HepG2 (cell line): ENCODE results near the gene SLC4A9. TPM values are rescaled to one million over a fixed set of nuclear protein-coding genes. Genes with fewer than 3 reads are reported as not detected.

Experiments used
- ATAC-seq: fragments of 200-7000 bp; cut with Tn5 transposase; 3 replicates; pipeline ENCODE4 v1.9.1; 2020; ENCODE audit warnings: mild to moderate bottlenecking, moderate library complexity
- BruUV-seq: library from RNA; stranded (reverse); fragments of 400-500 nt; replicated peaks from 2 replicates; lab custom pipeline; 2021; lab: Mats Ljungman, UMichigan
- CTCF ChIA-PET: fragments of 300-600 bp; formaldehyde crosslinking; extraction: SDS; loops from one replicate; lab custom pipeline; 2021; ENCODE audit warnings: low total read pairs, inconsistent platforms, low intra/inter-chr PET ratio; lab: Yijun Ruan, JAX
- POLR2A ChIA-PET: fragments of 350-600 bp; sonication (Branson Sonifier 250); formaldehyde crosslinking; loops from one replicate; lab custom pipeline; 2020; ENCODE audit warnings: antibody characterized with exemption, inconsistent platforms; lab: Yijun Ruan, JAX
- DNase-seq: peaks from one replicate; pipeline ENCODE4 v3.0.0-alpha.2; 2015; ENCODE audit warnings: low spot score
- FAIRE-seq: peaks from 3 replicates; lab custom pipeline; 2011; peaks lifted over from hg19 to GRCh38; lab: Jason Lieb, UNC
- H2AFZ ChIP-seq: one replicate; pipeline ENCODE4 v1.6.1; 2011; ENCODE audit warnings: low read length, inconsistent platforms
- H3K27ac ChIP-seq: fragments of 300-600 bp; 3 replicates; pipeline ENCODE4 v1.8.0; 2011; ENCODE audit warnings: mixed run types, mild to moderate bottlenecking, mixed read lengths, low read length, inconsistent platforms; ENCODE audit not compliant: insufficient read depth; ENCODE audit errors: extremely low read length
- H3K27me3 ChIP-seq, 2 experiments: fragments of 200-600 bp in 1 of 2; 2 replicates in 1 of 2; 3 replicates in 1 of 2; pipeline versions ENCODE4 v1.6.0 to v1.8.0; 2011; ENCODE audit warnings: low read length in 2 of 2, mild to moderate bottlenecking in 2 of 2, moderate library complexity in 2 of 2, inconsistent platforms in 1 of 2; ENCODE audit not compliant: insufficient read depth in 2 of 2, control insufficient read depth in 1 of 2
- H3K36me3 ChIP-seq, 2 experiments: fragments of 200-600 bp in 1 of 2; replicated peaks in 1 of 2; 2 replicates in 1 of 2; 3 replicates in 1 of 2; pipeline versions ENCODE4 v1.5.1 to v1.8.0; 2011; ENCODE audit warnings: low read length in 2 of 2, inconsistent platforms in 1 of 2; ENCODE audit not compliant: insufficient read depth in 2 of 2, control insufficient read depth in 1 of 2
- H3K4me1 ChIP-seq: 2 replicates; pipeline ENCODE4 v1.5.1; 2012; ENCODE audit warnings: low read length, inconsistent platforms; ENCODE audit not compliant: insufficient read depth
- H3K4me2 ChIP-seq: 2 replicates; pipeline ENCODE4 v1.6.0; 2011; ENCODE audit warnings: low read depth, low read length, inconsistent platforms
- H3K4me3 ChIP-seq, 3 experiments: fragments of 200-600 bp in 1 of 3; sonication (generic), shearing (Covaris generic) in 1 of 3; replicated peaks in 1 of 3; 2 replicates each; pipeline ENCODE4 v1.5.1; 2011 to 2016; ENCODE audit warnings: low read length in 3 of 3, inconsistent platforms in 2 of 3, low read depth in 2 of 3, mild to moderate bottlenecking in 2 of 3, control low read depth in 1 of 3, mixed read lengths in 1 of 3; ENCODE audit not compliant: insufficient read depth in 1 of 3
- H3K79me2 ChIP-seq: one replicate; pipeline ENCODE4 v1.6.1; 2011; ENCODE audit warnings: low read length, inconsistent platforms; ENCODE audit not compliant: insufficient read depth
- H3K9ac ChIP-seq: 2 replicates; pipeline ENCODE4 v1.6.0; 2011; ENCODE audit warnings: mild to moderate bottlenecking, low read depth, low read length, inconsistent platforms; ENCODE audit not compliant: insufficient read depth
- H3K9me3 ChIP-seq: 2 replicates; pipeline ENCODE4 v1.5.1; 2012; ENCODE audit warnings: mild to moderate bottlenecking, low read length
- H4K20me1 ChIP-seq: 2 replicates; pipeline ENCODE4 v1.6.0; 2011; ENCODE audit warnings: inconsistent platforms, mild to moderate bottlenecking, low read length, moderate library complexity; ENCODE audit not compliant: insufficient read depth
- ARNTL ChIP-seq: sonication (generic); formaldehyde crosslinking; IDR thresholded peaks from 2 replicates; pipeline ENCODE4 v1.4.0; 2020; ENCODE audit warnings: mild to moderate bottlenecking, missing genetic modification reagents
- ATF7-NPFF ChIP-seq: sonication (generic); formaldehyde crosslinking; IDR thresholded peaks from 2 replicates; pipeline ENCODE4 v1.8.1; 2023; ENCODE audit warnings: mild to moderate bottlenecking, low read depth, missing genetic modification reagents, moderate library complexity
- CEBPG ChIP-seq: IDR thresholded peaks from 2 replicates; pipeline ENCODE4 v1.6.1; 2016
- HNRNPK ChIP-seq: fragments of 200-400 bp; formaldehyde crosslinking; IDR thresholded peaks from 2 replicates; pipeline ENCODE4 v1.6.1; 2018; ENCODE audit warnings: low read length, low read depth, moderate library complexity, mild to moderate bottlenecking; ENCODE audit not compliant: poor library complexity, severe bottlenecking
- KAT7 ChIP-seq: IDR thresholded peaks from 2 replicates; pipeline ENCODE4 v1.6.1; 2018; ENCODE audit warnings: borderline replicate concordance, missing compliant biosample characterization
- MZF1 ChIP-seq: sonication (generic); formaldehyde crosslinking; IDR thresholded peaks from 2 replicates; pipeline ENCODE4 v1.8.1; 2023; ENCODE audit warnings: mild to moderate bottlenecking, missing genetic modification reagents, borderline replicate concordance
- NR1H2 ChIP-seq: sonication (generic); formaldehyde crosslinking; IDR thresholded peaks from 2 replicates; pipeline ENCODE4 v1.8.1; 2022; ENCODE audit warnings: low read depth, missing genetic modification reagents, borderline replicate concordance
- NR2F6 ChIP-seq, 2 experiments: IDR thresholded peaks; 2 replicates each; pipeline ENCODE4 v1.6.1; 2016; ENCODE audit warnings: antibody characterized with exemption in 1 of 2, mild to moderate bottlenecking in 1 of 2
- SMARCC2 ChIP-seq: fragments of 450-650 bp; IDR thresholded peaks from 2 replicates; pipeline ENCODE4 v1.6.1; 2017; ENCODE audit warnings: antibody characterized with exemption, mild to moderate bottlenecking
- SP1 ChIP-seq, 2 experiments: fragments of 450-650 bp in 1 of 2; sonication (generic) in 1 of 2; formaldehyde crosslinking in 1 of 2; IDR thresholded peaks; 2 replicates each; pipeline versions ENCODE4 v1.4.0 to v1.6.1; 2016 to 2020; ENCODE audit warnings: missing genetic modification reagents in 1 of 2
- ZNF672 ChIP-seq: sonication (generic); formaldehyde crosslinking; IDR thresholded peaks from 2 replicates; pipeline ENCODE4 v1.8.1; 2022; ENCODE audit warnings: missing genetic modification reagents
- WGBS: methylation state at CpG from one replicate; pipeline ENCODE4 v1.1.6; 2017; ENCODE audit warnings: low lambda C conversion rate; 5-methylcytosine and 5-hydroxymethylcytosine counted together
- in situ Hi-C: cut with HindIII; loops from 2 replicates; pipeline ENCODE4 v1.10.0; 2017; ENCODE audit warnings: low pct_unique_long_range_greater_than_20kb; ENCODE audit not compliant: extremely low pct_ligation_motif_present
- intact Hi-C: fragments of 100-400 bp; cut with micrococcal nuclease; formaldehyde crosslinking; loops from one replicate; pipeline ENCODE4 v1.10.0; 2022; ENCODE audit not compliant: unreplicated experiment
- polyA plus RNA-seq, 8 experiments: library from polyadenylated mRNA; depleted of rRNA in 3 of 8; stranded (reverse) in 7 of 8; unstranded in 1 of 8; fragments of >200 nt; fragmentation: Illumina TruSeq in 4 of 8; extraction: Trizol in 4 of 8; gene quantifications; 2 replicates each; pipeline versions ENCODE4 v1.2.1 to v1.2.3, GENCODE V29; 2011 to 2016; ENCODE audit warnings: low read depth in 4 of 8, missing spikeins in 1 of 8, mixed read lengths in 1 of 8; ENCODE audit not compliant: insufficient read depth in 1 of 8
- total RNA-seq, 5 experiments: library from RNA; depleted of rRNA; stranded (reverse); fragments of >200 nt; fragmentation: Illumina TruSeq; extraction: Trizol; gene quantifications; 2 replicates each; pipeline ENCODE4 v1.2.3, GENCODE V29; 2016; ENCODE audit warnings: low read depth in 1 of 5
- TF ChIP-seq, protein P1 (sequence below): sonication (generic); formaldehyde crosslinking; IDR thresholded peaks from 2 replicates; pipeline ENCODE4 v1.4.0; 2020; ENCODE audit warnings: missing genetic modification reagents, borderline replicate concordance
- TF ChIP-seq, protein P2 (sequence below): sonication (generic); formaldehyde crosslinking; IDR thresholded peaks from 2 replicates; pipeline ENCODE4 v1.4.0; 2020; ENCODE audit warnings: missing genetic modification reagents, mild to moderate bottlenecking, borderline replicate concordance

SLC4A9 gene
- total and polyA plus RNA-seq, 2 of the 13 experiments (the other 11 are each of a cell fraction or from before 2014, with no cell fraction given) = not detected

DNA sequence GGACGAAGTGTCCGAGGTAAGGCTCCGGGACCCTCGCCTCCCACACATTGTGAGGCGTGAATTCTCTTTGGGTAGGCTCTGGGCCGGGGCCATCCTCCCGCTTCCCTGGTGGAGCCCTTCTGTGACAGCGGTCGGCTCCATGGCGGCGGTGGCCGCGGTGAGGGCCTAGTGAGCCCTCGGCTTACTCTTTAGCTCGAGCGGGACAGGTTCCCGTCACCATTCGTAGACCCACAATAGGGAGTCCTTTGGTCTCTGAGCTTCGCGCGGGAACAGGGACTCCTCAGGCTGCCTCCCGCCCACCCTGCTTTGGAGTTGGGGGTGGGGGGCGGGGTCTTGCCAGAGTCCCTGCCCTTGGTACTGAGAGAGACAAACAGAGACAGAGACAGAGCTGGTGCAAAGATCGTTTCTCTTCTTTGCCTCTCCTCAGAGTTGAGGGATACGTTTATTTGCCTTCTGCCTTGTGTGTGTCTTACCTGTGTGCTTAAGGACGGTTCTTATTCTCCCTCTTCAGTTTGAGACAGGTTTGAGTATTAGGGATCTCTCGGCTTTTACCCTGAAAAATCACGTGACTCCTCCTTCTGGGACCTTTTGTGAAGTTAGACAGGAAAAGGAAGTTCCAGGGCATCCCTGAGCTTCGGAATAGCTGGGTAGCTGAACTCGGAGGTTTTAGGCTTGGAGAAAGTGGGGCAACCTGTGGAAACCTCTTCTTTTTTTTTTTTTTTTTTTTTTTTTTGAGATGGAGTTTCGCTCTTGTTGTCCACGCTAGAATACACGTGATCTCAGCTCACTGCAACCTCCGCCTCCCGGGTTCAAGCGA is 42.5 kb downstream of the SLC4A9 start (continued):
- TF ChIP-seq NR1H2 (CRISPR knock-in tag) = no peak
- TF ChIP-seq MZF1 (CRISPR knock-in tag) = no peak
- no peak for TF ChIP-seq KAT7 (CRISPR knock-in tag)
- TF ChIP-seq HNRNPK = no peak
- no peak for TF ChIP-seq SP1 (IDR thresholded peaks at IDR 0.05)
- TF ChIP-seq SP1 (CRISPR knock-in tag; IDR thresholded peaks at IDR 0.05) = 0 out of 2 replicates have a peak, but pooled peaks have one; percentile 17
- TF ChIP-seq ZNF672 (CRISPR knock-in tag) = no peak
- TF ChIP-seq, protein P1, sequence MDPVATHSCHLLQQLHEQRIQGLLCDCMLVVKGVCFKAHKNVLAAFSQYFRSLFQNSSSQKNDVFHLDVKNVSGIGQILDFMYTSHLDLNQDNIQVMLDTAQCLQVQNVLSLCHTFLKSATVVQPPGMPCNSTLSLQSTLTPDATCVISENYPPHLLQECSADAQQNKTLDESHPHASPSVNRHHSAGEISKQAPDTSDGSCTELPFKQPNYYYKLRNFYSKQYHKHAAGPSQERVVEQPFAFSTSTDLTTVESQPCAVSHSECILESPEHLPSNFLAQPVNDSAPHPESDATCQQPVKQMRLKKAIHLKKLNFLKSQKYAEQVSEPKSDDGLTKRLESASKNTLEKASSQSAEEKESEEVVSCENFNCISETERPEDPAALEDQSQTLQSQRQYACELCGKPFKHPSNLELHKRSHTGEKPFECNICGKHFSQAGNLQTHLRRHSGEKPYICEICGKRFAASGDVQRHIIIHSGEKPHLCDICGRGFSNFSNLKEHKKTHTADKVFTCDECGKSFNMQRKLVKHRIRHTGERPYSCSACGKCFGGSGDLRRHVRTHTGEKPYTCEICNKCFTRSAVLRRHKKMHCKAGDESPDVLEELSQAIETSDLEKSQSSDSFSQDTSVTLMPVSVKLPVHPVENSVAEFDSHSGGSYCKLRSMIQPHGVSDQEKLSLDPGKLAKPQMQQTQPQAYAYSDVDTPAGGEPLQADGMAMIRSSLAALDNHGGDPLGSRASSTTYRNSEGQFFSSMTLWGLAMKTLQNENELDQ (CRISPR knock-in tag) = no peak
- no peak; the same call in 1 of the 2 replicates for TF ChIP-seq ARNTL
- TF ChIP-seq CEBPG = peak; percentile 7; the same call in 1 of the 2 replicates
- TF ChIP-seq, all 625 proteins: peak for 131

DNA sequence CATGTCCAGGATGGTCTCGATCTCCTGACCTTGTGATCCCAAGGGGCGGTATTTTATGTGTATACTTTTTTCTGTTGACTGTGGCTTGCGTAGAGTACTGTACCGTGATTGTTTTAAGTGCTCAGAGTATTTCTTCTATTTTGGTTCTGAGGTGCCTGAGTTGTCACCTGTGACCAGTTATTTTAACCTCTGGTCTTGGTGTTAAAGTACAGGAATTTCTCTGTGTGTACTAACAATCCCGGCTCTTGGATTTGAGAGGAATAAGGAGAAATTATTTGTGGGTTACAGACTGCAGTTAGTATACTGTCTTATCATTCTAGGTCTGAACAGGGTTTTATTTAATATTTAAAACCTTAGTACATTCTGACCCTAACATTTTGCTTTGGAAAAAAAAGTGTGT is 43.6 kb downstream of the SLC4A9 start:
- DNase-seq (no peak), ATAC-seq (no peak), FAIRE-seq (no peak)
- Histone ChIP-seq H3K9me3 (no peaks in the 10 kb centered on the region), H3K4me3 (peak overlapping the region; percentile 80 to 97 (median 95)), H3K36me3 (peaks cover 0 to 2% of the 10 kb centered on the region in 2 experiments; a peak in 1 of 5 replicates), H3K27me3 (no peaks in the 10 kb centered on the region; a peak in 1 of 5 replicates), H3K27ac (peak overlapping the region; percentile 97), H4K20me1 (peaks cover 56% of the 10 kb centered on the region), H3K4me1 (peaks cover 51% of the 10 kb centered on the region), H3K4me2 (peak overlapping the region; percentile 75), H3K9ac (peak overlapping the region; percentile 98), H3K79me2 (peaks cover 82% of the 10 kb centered on the region), H2AFZ (no peak overlapping the region)
- TF ChIP-seq ATF7-NPFF = no peak
- no peak for TF ChIP-seq NR2F6 (IDR thresholded peaks at IDR 0.05)
- TF ChIP-seq NR2F6 (CRISPR knock-in tag; IDR thresholded peaks at IDR 0.05) = 0 out of 2 replicates have a peak, but pooled peaks have one; percentile 5
- TF ChIP-seq, protein P2, sequence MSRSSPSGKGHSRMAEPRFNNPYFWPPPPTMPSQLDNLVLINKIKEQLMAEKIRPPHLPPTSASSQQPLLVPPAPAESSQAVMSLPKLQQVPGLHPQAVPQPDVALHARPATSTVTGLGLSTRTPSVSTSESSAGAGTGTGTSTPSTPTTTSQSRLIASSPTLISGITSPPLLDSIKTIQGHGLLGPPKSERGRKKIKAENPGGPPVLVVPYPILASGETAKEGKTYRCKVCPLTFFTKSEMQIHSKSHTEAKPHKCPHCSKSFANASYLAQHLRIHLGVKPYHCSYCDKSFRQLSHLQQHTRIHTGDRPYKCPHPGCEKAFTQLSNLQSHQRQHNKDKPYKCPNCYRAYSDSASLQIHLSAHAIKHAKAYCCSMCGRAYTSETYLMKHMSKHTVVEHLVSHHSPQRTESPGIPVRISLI = 0 out of 2 replicates have a peak, but pooled peaks have one; percentile 8
- no peak for TF ChIP-seq SMARCC2
- in situ Hi-C loops = no loop called here
- WGBS = 2% methylated on average over 5 of the region's 5 CpGs
- CTCF ChIA-PET = no interaction called here
- intact Hi-C loops = loop anchor here (10.0 kb wide), 1 partner anchor 241 kb away; the partner anchor contains the start of genes IK and NDUFA2
- POLR2A ChIA-PET = no interaction called here
- BruUV-seq = no TSS peak
